Measurements from ENCODE around the gene P2RY8. TPM values are rescaled to one million over a fixed set of nuclear protein-coding genes. Genes with fewer than 3 reads are reported as not detected.

The P2RY8 gene
- polyA plus RNA-seq, 3 donors from 2014 or later = 96.8 to 232 (median 119) TPM

DNA sequence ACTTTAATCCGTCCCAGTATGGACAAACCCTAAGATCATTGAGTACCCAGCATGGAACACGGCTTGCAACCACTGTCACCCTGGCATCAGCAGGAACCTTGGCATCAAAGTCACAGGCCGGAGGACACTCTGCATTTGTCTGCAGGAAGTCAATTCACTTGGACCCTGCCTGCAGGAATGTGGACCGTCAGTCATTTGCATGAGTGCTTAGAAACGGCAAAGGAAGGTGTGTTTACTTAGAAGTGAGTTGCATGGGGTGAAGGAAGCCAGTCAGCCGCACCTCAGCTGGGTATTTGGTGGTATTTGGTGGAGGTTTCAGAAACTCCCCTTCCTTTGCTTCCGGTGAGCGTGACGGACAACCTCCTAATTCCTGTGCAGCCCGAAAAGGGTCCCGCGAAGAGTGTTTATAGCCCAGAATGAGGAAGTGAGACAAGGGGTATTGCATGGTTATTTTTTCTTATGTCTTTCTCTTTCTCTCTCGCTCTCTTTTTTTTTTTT lies 15.5 kb downstream of the P2RY8 start:
- Mint-ChIP-seq H3K9me3 (no peaks in the 10 kb centered on the region), H3K4me3 (peak overlapping the region; percentile 69 to 89 (median 85)), H3K4me1 (peaks cover 51 to 63% of the 10 kb centered on the region in 2 donors), H3K27ac (peak overlapping the region; percentile 89 to 96 (median 94)), H3K36me3 (peaks cover 12 to 16% (median 12%) of the 10 kb centered on the region in 3 donors), H3K27me3 (ENCODE audit: low read depth in 3 of 3) (peaks cover 10 to 15% (median 13%) of the 10 kb centered on the region in 3 donors)
- peak; percentile 79 to 82 (median 80) for DNase-seq

- Mint-ChIP-seq H3K4me1 (peaks cover 54 to 67% of the 10 kb centered on the region in 2 donors), H3K36me3 (peaks cover 13 to 19% (median 16%) of the 10 kb centered on the region in 3 donors), H3K27ac (peak overlapping the region; percentile 2 to 94 (median 84)), H3K9me3 (no peaks in the 10 kb centered on the region), H3K4me3 (peak overlapping the region in 3 of 5 donors; percentile 3 to 9 (median 6)), H3K27me3 (ENCODE audit: low read depth in 3 of 3) (peaks cover 10 to 15% (median 13%) of the 10 kb centered on the region in 3 donors)
- DNase-seq = no peak
Measured at GRCh38 chrX:1520350-1520749, 16.6 kb downstream of the P2RY8 start.

- Mint-ChIP-seq H3K27ac (peak overlapping the region in 5 of 6 donors; percentile 23 to 94 (median 83)), H3K4me1 (peaks cover 54 to 67% of the 10 kb centered on the region in 2 donors), H3K36me3 (peaks cover 13 to 19% (median 16%) of the 10 kb centered on the region in 3 donors), H3K27me3 (ENCODE audit: low read depth in 3 of 3) (peaks cover 10 to 15% (median 13%) of the 10 kb centered on the region in 3 donors), H3K4me3 (peak overlapping the region in 1 of 5 donors; percentile 48), H3K9me3 (no peaks in the 10 kb centered on the region)
- no peak for DNase-seq
Measured at GRCh38 chrX:1519022-1519497, 17.9 kb downstream of the P2RY8 start.

GRCh38 chrX:1518512-1518911 lies 18.5 kb downstream of the P2RY8 start:
- Mint-ChIP-seq H3K4me1 (peaks cover 54 to 72% of the 10 kb centered on the region in 2 donors), H3K36me3 (peaks cover 19 to 25% (median 20%) of the 10 kb centered on the region in 3 donors), H3K27me3 (ENCODE audit: low read depth in 3 of 3) (peaks cover 10 to 13% (median 13%) of the 10 kb centered on the region in 3 donors), H3K27ac (peak overlapping the region in 5 of 6 donors; percentile 61 to 94 (median 79)), H3K9me3 (no peaks in the 10 kb centered on the region), H3K4me3 (peak overlapping the region in 1 of 5 donors; percentile 48)
- DNase-seq = no peak

DNA sequence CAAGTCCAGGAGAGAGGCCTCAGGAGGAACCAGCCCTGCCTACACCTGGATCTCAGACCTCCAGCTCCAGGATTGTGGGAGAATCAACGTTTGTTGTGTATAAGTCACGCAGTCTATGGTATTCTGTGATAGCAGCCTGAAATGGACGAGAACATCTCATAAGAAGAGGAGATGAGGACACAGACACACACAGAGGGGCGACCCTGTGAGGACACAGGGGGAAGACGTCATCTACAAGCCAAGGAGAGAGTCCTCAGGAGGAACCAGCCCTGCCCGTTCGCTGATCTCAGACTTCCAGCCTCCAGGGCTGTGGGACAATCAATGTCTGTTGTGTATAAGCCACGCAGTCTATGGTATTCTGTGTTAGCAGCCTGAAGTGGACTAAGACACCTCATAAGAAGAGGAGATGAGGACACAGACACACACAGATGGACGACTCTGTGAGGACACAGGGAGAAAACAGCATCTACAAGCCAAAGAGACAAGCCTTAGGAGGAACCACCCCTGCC lies 20.3 kb downstream of the P2RY8 start:
- DNase-seq = no peak
- H3K36me3 Mint-ChIP-seq = peaks cover 27 to 38% (median 31%) of the 10 kb centered on the region in 3 donors

GRCh38 chrX:1511829-1512228 lies 25.2 kb downstream of the P2RY8 start:
- Mint-ChIP-seq H3K4me3 (no peak overlapping the region), H3K36me3 (peaks cover 29 to 41% (median 35%) of the 10 kb centered on the region in 3 donors), H3K4me1 (peaks cover 12 to 29% of the 10 kb centered on the region in 2 donors), H3K27ac (peak overlapping the region in 4 of 6 donors; percentile 66 to 80 (median 68)), H3K27me3 (ENCODE audit: low read depth in 3 of 3) (peaks cover 0 to 12% (median 10%) of the 10 kb centered on the region in 3 donors), H3K9me3 (no peaks in the 10 kb centered on the region)
- DNase-seq = no peak

More for the DNA sequence above, 20.3 kb downstream of the P2RY8 start:
- Mint-ChIP-seq H3K27me3 (ENCODE audit: low read depth in 3 of 3) (peaks cover 7 to 10% (median 8%) of the 10 kb centered on the region in 3 donors), H3K27ac (peak overlapping the region; percentile 9 to 87 (median 75)), H3K4me1 (peaks cover 49 to 67% of the 10 kb centered on the region in 2 donors), H3K4me3 (peak overlapping the region in 1 of 5 donors; percentile 41), H3K9me3 (no peaks in the 10 kb centered on the region)

- Mint-ChIP-seq H3K27me3 (ENCODE audit: low read depth in 3 of 3) (peaks cover 0 to 14% (median 12%) of the 10 kb centered on the region in 3 donors), H3K4me3 (no peak overlapping the region), H3K36me3 (peaks cover 24 to 38% (median 32%) of the 10 kb centered on the region in 3 donors), H3K4me1 (peaks cover 11 to 23% of the 10 kb centered on the region in 2 donors), H3K9me3 (no peaks in the 10 kb centered on the region), H3K27ac (peak overlapping the region in 5 of 6 donors; percentile 18 to 80 (median 68))
- DNase-seq = no peak
Measured at GRCh38 chrX:1511150-1511549, 25.8 kb downstream of the P2RY8 start.

GRCh38 chrX:1507511-1508463 lies 29.2 kb downstream of the P2RY8 start:
- DNase-seq = peak; percentile 92 to 95 (median 93)
- Mint-ChIP-seq H3K36me3 (peaks cover 12 to 34% (median 33%) of the 10 kb centered on the region in 3 donors), H3K9me3 (no peaks in the 10 kb centered on the region), H3K27ac (no peak overlapping the region), H3K4me1 (peaks cover 19 to 27% of the 10 kb centered on the region in 2 donors), H3K27me3 (ENCODE audit: low read depth in 3 of 3) (peaks cover 3 to 19% (median 14%) of the 10 kb centered on the region in 3 donors), H3K4me3 (no peak overlapping the region)

GRCh38 chrX:1506916-1507315 lies 30.1 kb downstream of the P2RY8 start:
- Mint-ChIP-seq H3K27me3 (ENCODE audit: low read depth in 3 of 3) (peaks cover 3 to 19% (median 14%) of the 10 kb centered on the region in 3 donors), H3K36me3 (peaks cover 10 to 38% (median 28%) of the 10 kb centered on the region in 3 donors), H3K9me3 (no peaks in the 10 kb centered on the region), H3K4me1 (peaks cover 28 to 34% of the 10 kb centered on the region in 2 donors), H3K27ac (no peak overlapping the region), H3K4me3 (no peak overlapping the region)
- no peak for DNase-seq

DNA sequence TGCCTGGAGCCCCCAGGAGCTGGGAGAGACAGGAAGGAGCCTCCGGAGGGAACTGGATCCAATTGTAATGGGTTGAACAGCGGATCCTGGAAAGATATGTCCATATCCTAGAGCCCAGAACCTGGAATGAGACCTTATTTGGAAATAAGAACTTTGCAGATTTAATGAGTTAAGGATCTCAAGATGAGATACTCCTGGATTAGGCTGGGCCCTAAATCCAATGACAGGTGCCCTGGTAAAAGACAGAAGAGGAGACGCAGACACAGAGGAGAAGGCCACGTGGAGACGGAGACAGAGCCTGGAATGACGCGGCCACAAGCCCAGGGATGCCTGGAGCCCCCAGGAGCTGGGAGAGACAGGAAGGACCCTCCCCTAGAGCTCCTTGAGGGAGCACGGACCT lies 34.1 kb downstream of the P2RY8 start:
- Mint-ChIP-seq H3K27ac (peak overlapping the region; percentile 55 to 96 (median 81)), H3K4me3 (peak overlapping the region in 2 of 5 donors; percentile 14 to 63), H3K9me3 (no peaks in the 10 kb centered on the region), H3K36me3 (peaks cover 0 to 30% (median 20%) of the 10 kb centered on the region in 3 donors), H3K27me3 (ENCODE audit: low read depth in 3 of 3) (peaks cover 15 to 19% (median 15%) of the 10 kb centered on the region in 3 donors), H3K4me1 (peaks cover 35 to 40% of the 10 kb centered on the region in 2 donors)
- DNase-seq = no peak

DNA sequence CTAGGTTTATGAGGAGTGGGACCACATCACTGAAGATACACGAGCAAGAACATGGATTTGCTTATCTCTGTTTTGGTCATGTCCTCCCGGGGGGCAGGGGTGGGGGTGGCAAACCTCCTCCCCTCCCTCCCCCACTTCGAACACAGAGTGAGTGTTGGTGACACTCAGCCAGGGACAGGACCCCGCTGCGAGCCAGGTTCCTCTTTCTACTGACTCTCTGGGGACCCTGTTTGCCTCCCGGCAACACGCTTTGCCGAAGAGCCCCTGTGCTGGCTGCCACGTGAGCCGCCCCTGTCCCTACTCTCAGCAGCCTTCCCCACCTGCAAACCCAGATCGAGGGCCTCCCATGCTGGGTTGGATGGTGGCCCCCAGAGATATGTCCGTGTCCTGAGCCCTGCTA lies 34.7 kb downstream of the P2RY8 start:
- H3K4me3 Mint-ChIP-seq = peak overlapping the region in 2 of 5 donors; percentile 14 to 36
- H3K27me3 Mint-ChIP-seq (ENCODE audit: low read depth in 3 of 3) = peaks cover 10 to 15% (median 14%) of the 10 kb centered on the region in 3 donors
- peaks cover 39 to 42% of the 10 kb centered on the region in 2 donors for H3K4me1 Mint-ChIP-seq

GRCh38 chrX:1500701-1501624 lies 36.0 kb downstream of the P2RY8 start:
- peaks cover 44 to 46% of the 10 kb centered on the region in 2 donors for H3K4me1 Mint-ChIP-seq
- peaks cover 0 to 21% (median 13%) of the 10 kb centered on the region in 3 donors for H3K36me3 Mint-ChIP-seq
- H3K9me3 Mint-ChIP-seq = no peaks in the 10 kb centered on the region
- peak overlapping the region; percentile 89 to 97 (median 94) for H3K27ac Mint-ChIP-seq
- DNase-seq = peak; percentile 72 to 78 (median 75)
- H3K27me3 Mint-ChIP-seq (ENCODE audit: low read depth in 3 of 3) = peaks cover 6 to 15% (median 8%) of the 10 kb centered on the region in 3 donors
- H3K4me3 Mint-ChIP-seq = peak overlapping the region; percentile 59 to 86 (median 73)

More for the DNA sequence above, 34.7 kb downstream of the P2RY8 start:
- H3K27ac Mint-ChIP-seq = peak overlapping the region; percentile 57 to 96 (median 87)
- no peak for DNase-seq
- no peaks in the 10 kb centered on the region for H3K9me3 Mint-ChIP-seq
- peaks cover 0 to 25% (median 22%) of the 10 kb centered on the region in 3 donors for H3K36me3 Mint-ChIP-seq
